ENCODE measurements around the gene PHF13.

PHF13 gene

DNA sequence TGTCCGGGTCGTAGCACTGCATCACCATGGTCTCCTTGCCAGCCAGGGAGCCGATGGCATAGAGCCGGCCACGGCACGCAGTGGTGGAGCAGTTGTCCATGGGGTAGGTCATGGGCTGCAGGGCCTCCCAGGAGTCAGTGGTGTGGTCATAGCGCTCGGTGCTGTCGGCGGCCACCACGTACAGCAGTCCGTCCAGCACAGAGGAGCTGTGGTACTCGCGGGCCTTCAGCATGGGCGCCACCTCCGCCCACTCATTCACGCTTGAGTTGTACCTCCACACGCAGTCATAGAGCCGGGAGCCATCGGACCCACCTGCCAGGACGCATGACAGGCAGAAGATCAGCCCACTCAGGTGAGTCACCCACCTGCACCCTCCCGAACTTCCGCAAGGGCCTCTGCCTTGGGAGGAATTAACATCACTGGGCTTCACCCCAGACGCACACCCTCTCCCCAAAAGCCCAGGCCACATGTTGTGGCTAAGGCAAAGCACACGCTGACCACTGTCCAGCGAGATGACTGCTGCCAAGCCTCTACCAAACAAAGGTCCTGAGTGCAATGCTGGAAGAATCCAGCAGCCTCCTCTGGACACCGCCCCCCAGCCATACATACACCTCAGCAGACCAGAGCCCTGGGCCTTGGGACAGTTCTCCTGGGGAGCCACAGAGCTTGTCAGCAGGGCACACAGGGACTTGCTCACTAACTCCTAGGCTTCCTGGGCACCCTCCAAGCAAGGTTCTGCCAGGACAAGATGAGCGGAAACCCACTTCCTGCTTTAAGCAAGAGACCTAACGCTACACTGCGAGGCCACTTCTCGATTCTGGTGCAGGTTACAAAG, 14.2 kb upstream of the PHF13 start:
- Histone ChIP-seq H3K27ac (peak overlapping the region in 20 of 21 experiments; percentile 54 to 99 (median 98)), H3K4me3 (peak overlapping the region; percentile 70 to 98 (median 88))

DNA sequence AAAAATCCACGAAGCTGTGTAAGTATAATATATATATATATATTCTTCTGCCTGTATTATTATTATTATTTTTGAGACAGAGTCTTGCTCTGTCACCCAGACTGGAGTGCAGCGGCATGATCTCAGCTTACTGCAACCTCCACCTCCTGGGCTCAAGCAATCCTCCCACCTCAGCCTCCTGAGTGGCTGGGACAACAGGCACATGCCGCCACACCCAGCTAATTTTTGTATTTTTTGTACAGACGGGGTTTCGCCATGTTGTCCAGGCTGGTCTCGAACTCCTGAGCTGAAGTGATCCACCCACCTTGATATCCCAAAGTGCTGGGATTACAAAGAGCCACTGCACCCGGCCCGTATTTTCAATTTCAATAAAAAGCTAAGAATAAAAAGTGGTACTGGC, 13.5 kb upstream of the PHF13 start:
- H3K27ac ChIP-seq, result peak overlapping the region in 20 of 21 experiments; percentile 55 to 99 (median 98)
- peak overlapping the region; percentile 70 to 98 (median 88) for H3K4me3 ChIP-seq

DNA sequence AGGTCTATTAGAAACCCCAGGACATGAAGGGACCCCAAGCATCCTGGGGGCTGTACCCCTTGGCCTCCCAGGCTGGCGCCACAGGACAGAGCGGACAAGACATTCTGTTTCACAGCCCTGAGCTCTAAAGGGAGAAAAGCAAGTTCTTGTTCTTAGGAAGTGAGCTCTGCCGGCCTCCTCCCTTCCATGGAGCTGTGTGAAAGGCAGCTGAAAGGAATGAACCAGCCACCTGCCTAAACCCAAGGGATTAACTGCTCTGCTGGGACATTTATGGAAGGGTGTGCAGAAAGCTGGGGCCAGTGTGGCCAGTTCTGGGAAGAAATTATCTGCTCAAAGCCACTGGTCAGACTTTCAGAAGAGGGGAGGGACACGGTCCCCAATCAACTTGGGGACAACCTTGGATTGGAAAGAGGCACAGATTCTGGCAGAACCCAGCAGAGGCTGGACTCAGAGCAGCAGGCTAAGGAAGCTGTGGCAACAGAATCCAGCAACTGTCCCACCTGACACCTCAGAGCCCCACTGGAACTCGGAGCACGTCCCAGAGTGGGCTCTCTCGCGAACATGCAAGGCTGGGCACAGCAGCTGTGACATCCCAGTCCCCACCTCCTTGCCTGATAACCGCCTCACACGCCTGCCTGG, 13.0 kb upstream of the PHF13 start:
- Histone ChIP-seq H3K4me3 (peak overlapping the region; percentile 70 to 98 (median 88)), H3K27ac (peak overlapping the region in 20 of 21 experiments; percentile 55 to 99 (median 98))

DNA sequence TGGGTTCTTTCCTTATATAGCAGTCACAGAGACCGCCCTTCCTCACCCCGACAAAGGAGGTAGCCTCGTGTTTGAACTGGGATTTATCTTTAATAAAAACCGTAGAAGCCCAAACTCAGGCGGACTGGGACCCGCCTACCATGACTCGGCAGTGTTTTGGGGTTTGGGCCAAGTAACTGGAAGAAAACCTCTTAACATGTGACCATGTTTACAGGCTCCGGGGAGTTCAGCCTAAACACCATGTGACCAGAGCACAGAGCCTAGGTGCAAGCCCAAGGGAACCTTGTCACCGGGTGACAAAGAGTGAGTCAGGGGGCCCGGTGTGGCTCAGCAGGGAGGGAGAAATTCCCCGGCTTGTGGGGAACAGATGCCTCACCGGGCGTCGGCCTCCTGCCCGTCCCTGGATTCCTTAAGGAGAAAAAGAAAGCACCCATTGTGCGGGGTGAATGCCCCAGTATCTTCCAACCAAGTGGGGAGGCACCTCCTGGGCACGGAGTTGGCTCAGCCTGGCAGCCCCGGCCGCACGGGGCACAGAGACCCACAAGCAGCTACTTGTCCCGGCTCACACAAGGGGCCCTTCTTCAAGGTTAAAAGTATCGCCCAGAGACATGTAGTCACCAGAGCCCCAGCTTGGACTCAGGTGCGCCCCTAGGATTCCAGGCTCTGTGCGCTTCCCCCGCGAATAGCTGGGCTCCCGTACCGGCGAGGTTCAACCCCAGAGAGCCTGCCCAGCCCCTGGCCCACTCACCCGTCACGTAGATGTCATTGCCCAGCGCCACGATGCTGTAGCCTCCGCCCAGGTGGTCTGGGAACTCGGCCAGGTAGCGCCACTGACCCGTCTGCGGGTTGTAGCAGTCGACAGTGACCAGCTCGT, 12.2 kb upstream of the PHF13 start:
- Histone ChIP-seq H3K27ac (peak overlapping the region; percentile 86 to 99 (median 98)), H3K4me3 (peak overlapping the region; percentile 70 to 98 (median 88))

DNA sequence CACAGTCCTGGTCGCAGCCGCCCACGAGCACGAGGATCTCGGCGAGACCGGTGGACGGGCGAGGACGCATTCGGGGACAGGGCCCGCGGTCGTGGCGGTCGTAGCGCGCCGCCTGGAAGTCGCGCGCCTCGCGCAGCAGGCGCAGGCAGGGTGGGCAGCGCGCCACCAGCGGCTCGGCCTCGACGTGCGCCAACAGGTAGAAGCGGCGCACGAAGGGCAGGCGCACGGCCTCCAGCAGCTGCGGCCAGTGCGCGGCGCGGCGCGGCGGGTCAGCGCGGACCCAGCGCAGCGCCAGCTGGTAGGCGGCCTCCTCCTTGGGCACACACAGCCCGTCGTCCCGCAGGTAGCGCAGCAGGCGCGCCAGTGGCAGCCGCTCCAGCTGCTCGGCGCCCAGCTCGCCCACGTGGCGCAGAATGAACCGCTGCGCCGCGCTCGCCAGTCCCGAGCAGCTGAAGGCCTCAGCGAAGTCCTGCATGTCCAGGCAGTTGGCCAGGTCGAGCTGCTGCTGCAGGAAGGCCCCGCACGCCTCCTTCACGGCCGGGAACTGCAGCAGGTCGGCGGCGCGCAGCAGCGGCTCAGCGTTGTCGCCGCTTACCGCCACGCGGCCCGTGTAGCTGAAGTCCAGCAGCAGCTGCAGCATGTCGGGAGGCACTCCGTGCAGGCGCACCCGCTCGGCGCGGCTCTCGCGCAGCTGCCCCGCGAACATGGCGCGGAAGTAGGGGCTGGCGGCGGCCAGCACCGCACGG, 11.4 kb upstream of the PHF13 start:
- Histone ChIP-seq H3K4me3 (peak overlapping the region; percentile 70 to 98 (median 88)), H3K27ac (peak overlapping the region; percentile 86 to 99 (median 98))

DNA sequence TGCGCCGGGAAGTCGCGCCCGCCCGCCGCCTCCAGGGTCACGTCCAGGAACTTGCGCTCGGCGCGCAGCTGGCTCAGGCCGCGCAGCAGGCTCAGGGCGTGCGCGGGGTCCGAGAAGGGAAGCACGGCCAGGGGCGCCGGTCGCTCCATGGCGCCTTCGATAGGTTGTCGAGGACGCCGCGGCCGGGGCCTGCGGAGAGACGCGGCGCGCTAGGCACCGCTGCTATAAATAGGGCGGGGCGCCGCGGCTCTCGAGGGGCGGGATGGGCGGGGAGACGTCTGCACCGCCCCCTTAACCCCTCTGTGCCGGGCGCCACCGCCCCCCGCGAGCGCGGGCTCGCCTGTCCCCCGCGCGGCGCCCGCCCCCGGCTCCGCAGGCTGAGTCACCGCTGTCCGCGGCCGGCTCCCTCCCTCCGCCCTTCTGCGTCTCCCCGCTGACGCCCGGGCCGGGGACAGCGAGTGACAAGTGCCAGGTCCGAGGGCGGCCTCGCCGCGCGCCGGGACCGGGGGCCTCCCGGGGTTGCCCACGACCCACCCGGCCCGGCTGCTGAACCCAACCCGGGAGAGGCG, 10.8 kb upstream of the PHF13 start, which contains the start of gene KLHL21:
KLHL21 (minus strand) TSS at position 201 of the 569 bp plus-strand sequence; CDS start at position 149, 52 bp downstream.
- peak within 1 kb of the TSS; percentile 87 to 99 (median 98) for H3K27ac ChIP-seq
- peak within 1 kb of the TSS; percentile 70 to 98 (median 88) for H3K4me3 ChIP-seq

DNA sequence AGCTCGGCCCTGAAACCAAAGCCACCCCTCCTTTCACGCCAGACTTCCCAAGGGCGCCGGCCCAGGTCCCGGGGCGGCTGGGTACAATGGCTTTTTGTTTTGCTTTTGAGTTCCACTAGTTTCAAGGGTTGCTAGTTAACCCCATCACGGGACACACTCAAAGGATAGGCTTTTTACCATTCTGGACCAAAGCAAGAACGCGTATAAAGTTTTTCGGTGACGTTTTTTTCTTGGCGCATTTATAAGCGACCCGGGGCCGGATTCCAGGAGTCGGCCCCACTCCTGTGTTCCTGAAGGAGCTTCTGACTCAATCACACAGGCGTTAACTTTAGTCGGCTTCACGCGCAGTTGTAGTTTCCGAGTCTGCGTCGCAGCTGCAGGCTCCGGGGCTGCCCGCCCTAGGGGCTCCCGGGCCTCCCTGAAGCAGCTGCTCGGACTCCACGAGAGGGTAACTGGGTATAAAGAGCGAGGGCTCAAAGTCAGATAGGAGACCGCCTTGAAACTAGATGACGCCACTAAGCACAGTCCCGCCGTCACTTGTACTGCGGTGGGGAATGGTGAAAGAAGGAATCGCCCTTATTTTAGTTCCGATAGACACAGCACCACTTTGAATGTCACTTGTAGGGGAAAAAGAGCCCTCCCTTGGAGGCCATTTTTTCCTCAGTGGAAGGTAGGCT, 10.2 kb upstream of the PHF13 start:
- H3K4me3 ChIP-seq, result peak overlapping the region; percentile 70 to 98 (median 88)
- peak overlapping the region; percentile 87 to 99 (median 98) for H3K27ac ChIP-seq

DNA sequence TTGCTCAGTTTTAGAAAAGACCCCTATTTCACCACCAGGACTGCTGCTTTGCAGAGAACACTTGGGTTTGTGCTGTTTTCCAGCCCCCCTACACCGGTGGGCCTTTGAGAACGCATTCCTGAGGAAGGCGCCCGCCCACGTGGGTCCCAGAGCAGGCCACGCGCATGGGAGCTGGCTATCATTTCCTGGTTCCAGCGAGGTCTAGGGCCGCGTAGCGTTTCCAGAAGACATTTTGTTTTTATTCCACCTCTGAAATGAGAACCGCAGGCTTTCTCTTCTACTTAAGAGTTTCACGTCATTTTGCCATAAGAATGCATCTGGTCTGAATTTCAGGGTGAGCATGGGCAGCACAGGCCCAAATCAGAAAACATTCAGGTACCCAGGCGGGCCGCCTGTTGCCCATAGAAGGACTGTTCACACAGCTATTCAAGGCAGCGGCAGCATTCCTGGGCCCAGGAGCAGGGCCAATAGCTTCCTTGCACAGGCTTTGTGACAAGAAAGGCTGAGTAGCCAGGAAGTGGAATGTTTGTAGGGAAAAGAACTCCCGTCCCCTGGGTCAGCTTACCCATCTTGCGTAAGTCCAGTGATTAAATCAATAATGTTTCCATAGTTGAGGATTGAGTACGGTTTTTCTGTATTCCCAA, 9.5 kb upstream of the PHF13 start:
- Histone ChIP-seq H3K4me3 (peak overlapping the region; percentile 70 to 98 (median 88)), H3K27ac (peak overlapping the region; percentile 87 to 99 (median 98))

DNA sequence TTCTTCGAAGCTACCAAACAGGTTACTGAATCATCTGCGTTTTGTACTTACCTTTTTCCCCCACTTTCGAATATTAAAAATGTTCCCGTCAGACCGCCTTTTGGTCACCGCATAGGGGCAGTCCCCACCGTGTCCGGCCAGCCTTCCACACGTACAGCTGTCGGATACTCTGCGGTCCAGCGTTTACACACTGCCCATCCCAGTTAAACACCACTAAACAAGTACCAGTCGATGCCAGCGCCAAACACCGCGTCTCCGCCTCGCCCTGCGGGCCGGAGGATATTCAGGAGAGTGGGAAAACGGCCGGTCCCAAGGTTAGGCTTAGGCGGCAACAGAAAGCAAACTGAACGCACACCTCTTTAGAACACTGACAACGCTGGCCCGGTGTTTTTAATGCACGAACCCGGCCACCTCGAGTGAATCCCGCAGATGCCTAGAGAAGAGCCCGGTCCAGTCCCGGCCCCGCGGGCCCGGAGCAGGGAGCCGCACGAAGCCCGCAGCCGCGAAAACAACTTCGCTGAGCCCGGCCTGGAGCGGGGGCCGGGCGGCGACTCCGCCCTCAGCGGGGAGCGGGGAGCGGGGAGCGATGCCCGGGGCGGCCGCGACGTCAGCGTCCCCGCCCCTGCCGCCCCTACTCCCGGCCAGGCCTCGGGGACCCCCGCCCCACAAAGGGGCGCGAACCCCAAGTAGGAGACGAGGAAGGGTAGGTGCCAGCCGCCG, 730 bp upstream of the PHF13 start:
- Histone ChIP-seq H3K27ac (peak overlapping the region; percentile 68 to 98 (median 93)), H3K4me3 (peak overlapping the region; percentile 63 to 100 (median 97))

DNA sequence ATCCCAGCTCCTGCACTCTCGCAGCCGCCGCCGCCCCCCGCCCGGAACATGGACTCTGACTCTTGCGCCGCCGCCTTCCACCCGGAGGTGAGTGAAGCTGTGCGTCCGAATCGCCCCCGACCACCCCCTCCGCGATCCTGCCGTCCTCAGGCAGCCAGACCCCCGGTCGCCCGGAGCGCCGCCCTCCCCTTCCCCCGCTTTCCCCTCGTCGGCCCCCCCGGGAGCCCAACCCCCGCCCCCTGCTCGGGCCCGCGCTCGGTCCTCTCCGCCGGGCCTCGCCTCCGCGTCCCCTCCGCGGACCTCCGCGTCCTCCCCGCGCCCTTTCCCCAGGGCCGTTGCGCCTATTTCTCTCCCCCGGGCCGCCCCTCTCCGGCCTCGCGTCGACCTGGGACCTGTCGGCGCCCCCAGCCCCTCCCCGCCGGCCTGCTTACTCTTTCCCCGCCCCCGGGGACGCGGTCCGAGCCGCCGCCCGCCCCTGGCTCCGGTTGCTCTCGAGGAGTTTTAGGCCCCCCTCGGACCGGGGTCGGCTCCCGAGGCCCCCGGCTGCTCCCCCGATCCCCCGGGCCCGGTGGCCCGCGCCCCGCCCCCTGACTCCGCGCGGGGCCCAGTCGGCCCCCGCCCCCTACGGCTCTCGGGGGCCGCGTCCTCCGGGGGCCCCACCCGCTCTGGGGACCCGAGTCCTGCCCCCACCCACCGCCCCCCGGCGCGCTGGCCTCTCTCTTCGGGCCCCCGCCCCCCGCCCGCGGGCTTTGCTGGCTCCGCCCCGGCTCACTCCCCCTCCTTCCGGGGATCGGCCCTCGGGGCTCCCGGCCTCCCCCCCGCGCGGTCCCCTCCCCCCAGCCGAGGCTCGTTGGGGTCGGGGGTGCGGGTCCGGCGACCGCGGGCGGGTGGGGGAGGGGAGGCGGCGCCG, 743 bp downstream of the PHF13 start:
- Histone ChIP-seq H3K4me3 (peak overlapping the region; percentile 63 to 100 (median 97)), H3K27ac (peak overlapping the region; percentile 72 to 98 (median 92))

DNA sequence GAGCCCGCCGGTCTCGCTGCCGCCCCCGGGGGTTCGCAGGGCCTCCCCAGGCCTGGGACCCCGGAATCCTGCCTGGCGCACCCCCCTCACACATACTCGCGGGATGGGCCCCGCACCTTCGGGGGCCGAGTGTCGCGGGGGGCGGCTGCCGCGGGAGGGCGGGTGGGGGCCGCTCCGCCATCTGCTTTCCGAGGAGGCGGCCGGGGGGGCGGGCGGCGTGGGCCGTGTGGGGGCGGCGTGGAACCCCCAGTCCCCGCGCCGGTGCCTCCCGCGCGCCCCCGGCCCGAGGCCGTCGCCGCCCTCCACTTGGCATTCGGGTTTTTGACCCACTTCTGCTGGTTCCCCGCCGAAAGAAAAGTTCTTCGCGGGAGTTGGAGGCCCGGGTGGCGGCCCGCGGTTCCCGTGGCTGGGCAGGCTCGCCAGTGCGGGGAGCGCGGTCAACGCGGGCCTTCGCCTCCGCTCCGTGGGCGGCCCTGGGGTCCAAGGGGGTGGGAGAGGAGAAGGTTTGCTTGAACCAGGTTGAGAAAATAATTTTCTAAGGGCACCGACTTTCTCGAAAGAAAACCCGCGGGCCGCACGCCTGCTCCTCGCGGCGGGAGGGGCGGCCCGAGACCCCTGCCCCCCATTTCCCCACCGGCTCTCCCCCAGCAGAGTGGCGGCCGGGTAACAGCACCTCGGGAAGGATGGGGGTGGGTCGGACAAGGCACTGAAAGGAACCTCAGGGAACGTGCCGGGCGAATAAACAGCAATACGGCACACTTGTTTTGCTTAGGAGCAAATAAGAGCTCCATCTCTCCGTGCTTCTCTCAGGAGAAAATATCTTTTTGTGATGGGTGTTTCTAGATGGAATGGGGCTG, 1.6 kb downstream of the PHF13 start:
- H3K27ac ChIP-seq, result peak overlapping the region; percentile 72 to 98 (median 92)
- peak overlapping the region; percentile 63 to 100 (median 97) for H3K4me3 ChIP-seq

DNA sequence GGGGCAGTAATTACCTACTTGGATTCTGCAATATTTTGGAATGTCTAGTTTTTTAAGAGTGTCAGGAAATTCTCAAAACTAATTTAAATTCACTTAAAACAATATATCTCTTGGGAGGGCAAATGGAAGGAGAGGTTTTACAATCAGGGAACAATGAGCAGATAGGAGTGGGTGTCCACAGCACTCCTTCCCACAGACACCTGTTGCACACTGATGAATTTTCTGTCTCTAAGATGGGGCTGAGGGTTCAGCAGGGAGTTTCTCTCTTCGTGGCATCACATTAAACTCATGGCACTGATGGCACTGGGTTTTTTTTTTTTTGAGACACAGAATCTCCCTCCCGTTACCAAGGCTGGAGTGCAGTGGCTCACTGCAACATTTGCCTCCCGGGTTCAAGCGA, 5.5 kb downstream of the PHF13 start:
- Histone ChIP-seq H3K27ac (no peak overlapping the region), H3K4me3 (no peak overlapping the region)

DNA sequence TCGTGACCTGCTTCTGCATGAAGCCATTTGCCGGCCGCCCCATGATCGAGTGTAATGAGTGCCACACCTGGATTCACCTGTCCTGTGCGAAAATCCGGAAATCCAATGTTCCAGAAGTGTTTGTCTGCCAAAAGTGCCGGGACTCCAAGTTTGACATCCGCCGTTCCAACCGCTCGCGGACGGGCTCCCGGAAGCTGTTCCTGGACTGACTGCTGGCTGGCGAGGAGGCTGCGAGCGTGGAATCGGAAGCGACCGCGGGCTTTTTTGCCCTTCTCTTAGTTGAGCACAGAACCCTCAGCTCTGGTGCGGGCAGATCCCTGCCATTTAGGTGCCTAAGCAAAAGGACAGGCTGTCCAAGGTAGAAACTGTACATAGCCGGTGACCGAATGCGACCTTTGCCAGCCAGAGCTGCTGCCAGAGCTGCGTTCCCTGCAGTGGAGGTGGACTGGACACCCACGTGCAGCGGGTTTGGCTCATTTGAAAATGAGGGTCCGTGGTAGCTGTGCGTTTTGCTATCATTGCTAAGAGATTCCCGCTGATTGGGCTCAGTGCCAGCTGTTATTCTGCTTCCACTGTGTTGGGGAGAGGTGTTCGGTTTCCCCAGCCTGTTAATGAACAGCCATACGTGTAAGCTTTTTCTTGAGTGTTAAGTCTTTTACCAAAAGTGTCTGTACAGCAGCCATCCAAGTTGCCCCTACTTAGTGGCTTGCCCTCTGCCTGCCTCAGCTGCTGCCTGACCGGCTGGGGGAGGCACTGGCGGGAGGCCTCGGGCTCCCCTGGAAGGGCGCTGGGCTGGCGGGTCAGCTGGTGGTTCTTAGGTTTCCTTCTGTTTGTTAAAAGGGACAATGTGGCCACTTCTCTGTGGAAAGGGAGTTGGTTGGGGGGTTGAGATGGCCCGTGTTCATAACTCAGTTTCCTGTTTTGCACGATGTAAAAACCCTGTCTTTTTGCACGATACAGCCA, 8.2 kb downstream of the PHF13 start:
- no peak overlapping the region for H3K27ac ChIP-seq
- no peak overlapping the region for H3K4me3 ChIP-seq

All from skin epidermis (tissue), 12 donors.